Measurements from ENCODE around the gene CNBP. TPM values are rescaled to one million over a fixed set of nuclear protein-coding genes. Genes with fewer than 3 reads are reported as not detected.
A peak's percentile ranks its signal among the peaks of the same experiment; 100 is the strongest.

The CNBP gene
- total and polyA plus RNA-seq, 2 of the 13 experiments (the other 11 are each of a cell fraction or from before 2014, with no cell fraction given) = 282 to 354 TPM

DNA sequence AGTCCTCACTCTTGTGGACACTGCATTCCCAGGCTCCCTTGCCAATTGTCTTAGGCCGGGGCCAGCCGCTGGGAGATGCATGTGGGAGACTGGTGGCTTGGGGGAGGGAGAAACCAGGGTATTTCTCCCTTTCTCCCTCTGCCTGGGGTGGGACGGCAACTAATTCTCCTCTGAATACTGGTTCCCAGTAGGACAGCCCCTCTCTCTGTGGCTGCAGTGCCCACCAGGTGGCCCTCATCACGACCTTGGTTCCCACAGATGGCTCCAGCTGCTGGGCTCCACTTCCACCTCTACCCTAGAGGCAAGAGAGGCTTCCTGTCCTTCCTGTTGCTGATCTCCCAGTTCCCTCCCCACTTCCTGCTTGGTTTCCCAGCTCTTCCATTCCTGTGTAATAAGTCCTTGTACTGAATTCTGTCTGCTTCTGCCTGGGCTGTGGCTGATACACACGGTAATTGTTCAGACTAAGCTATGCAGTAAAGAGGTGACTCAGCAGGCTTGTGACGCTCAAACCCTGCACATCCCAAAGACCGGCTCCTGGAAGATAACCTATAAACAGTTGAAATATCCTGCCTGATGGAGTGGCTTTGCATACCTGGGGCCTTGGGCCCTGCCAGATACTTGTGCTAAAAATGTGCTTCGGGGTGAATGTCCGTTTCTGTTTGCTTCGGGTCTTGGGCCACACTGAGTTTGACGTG, 45.3 kb upstream of the CNBP start (continued):
- TF ChIP-seq, protein P1, sequence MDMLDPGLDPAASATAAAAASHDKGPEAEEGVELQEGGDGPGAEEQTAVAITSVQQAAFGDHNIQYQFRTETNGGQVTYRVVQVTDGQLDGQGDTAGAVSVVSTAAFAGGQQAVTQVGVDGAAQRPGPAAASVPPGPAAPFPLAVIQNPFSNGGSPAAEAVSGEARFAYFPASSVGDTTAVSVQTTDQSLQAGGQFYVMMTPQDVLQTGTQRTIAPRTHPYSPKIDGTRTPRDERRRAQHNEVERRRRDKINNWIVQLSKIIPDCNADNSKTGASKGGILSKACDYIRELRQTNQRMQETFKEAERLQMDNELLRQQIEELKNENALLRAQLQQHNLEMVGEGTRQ (IDR thresholded peaks at IDR 0.05; ENCODE audit: low read depth, low read length) = no peak
- TF ChIP-seq, protein P1 (CRISPR knock-in tag; IDR thresholded peaks at IDR 0.05; ENCODE audit: borderline replicate concordance) = no peak
- TF ChIP-seq ERF (CRISPR knock-in tag; IDR thresholded peaks at IDR 0.05) (0 out of 2 replicates have a peak, but pooled peaks have one; percentile 14), TAF1 (CRISPR knock-in tag; IDR thresholded peaks at IDR 0.05) (peak; percentile 20; the same call in 1 of the 2 replicates), DMAP1 (CRISPR knock-in tag; IDR thresholded peaks at IDR 0.05) (0 out of 2 replicates have a peak, but pooled peaks have one; percentile 15), ZFP62 (CRISPR knock-in tag; IDR thresholded peaks at IDR 0.05) (no peak), ZBTB2 (CRISPR knock-in tag; IDR thresholded peaks at IDR 0.05; ENCODE audit: low read depth) (no peak), WIZ (CRISPR knock-in tag; IDR thresholded peaks at IDR 0.05) (0 out of 2 replicates have a peak, but pooled peaks have one; percentile 67), CBX2 (IDR thresholded peaks at IDR 0.05; ENCODE audit: low read depth, low read length) (no peak), CBX2 (CRISPR knock-in tag; IDR thresholded peaks at IDR 0.05; ENCODE audit: low read depth) (no peak), HINFP (CRISPR knock-in tag; IDR thresholded peaks at IDR 0.05; ENCODE audit: low read depth) (peak; percentile 47; the same call in 1 of the 2 replicates), ZNF605 (CRISPR knock-in tag; IDR thresholded peaks at IDR 0.05) (peak; percentile 77), MYPOP (CRISPR knock-in tag; IDR thresholded peaks at IDR 0.05) (no peak), ZNF546 (CRISPR knock-in tag; conservative IDR thresholded peaks at IDR 0.05) (no peak), ZBTB49 (CRISPR knock-in tag; IDR thresholded peaks at IDR 0.05; ENCODE audit: borderline replicate concordance) (no peak), REXO4 (CRISPR knock-in tag; IDR thresholded peaks at IDR 0.05; ENCODE audit: borderline replicate concordance) (no peak)
- TF ChIP-seq, protein P2, sequence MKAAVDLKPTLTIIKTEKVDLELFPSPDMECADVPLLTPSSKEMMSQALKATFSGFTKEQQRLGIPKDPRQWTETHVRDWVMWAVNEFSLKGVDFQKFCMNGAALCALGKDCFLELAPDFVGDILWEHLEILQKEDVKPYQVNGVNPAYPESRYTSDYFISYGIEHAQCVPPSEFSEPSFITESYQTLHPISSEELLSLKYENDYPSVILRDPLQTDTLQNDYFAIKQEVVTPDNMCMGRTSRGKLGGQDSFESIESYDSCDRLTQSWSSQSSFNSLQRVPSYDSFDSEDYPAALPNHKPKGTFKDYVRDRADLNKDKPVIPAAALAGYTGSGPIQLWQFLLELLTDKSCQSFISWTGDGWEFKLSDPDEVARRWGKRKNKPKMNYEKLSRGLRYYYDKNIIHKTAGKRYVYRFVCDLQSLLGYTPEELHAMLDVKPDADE (CRISPR knock-in tag; IDR thresholded peaks at IDR 0.05) = no peak

Data from HepG2 (cell line).